Parathyroid adenoma (tissue), 2 donors: ENCODE measurements around the gene LEMD2.

ENCODE experiments used
- H2AFZ ChIP-seq: fragments of 300-600 bp; sonication (generic); one replicate; pipeline ENCODE4 v1.7.0; 2017; ENCODE audit warnings: antibody characterized with exemption, mild to moderate bottlenecking
- H3K27ac ChIP-seq: fragments of 300-600 bp; sonication (generic); one replicate; pipeline ENCODE4 v1.7.0; 2017
- H3K27me3 ChIP-seq: fragments of 300-600 bp; sonication (generic); one replicate; pipeline ENCODE4 v1.7.0; 2017; ENCODE audit warnings: low read length; ENCODE audit not compliant: control insufficient read depth, insufficient read depth
- H3K36me3 ChIP-seq: fragments of 300-600 bp; sonication (generic); one replicate; pipeline ENCODE4 v1.7.0; 2017; ENCODE audit warnings: low read length; ENCODE audit not compliant: control insufficient read depth, insufficient read depth
- H3K4me1 ChIP-seq: fragments of 300-600 bp; sonication (generic); one replicate; pipeline ENCODE4 v1.7.0; 2017; ENCODE audit warnings: control low read depth
- H3K4me2 ChIP-seq: fragments of 300-600 bp; sonication (generic); one replicate; pipeline ENCODE4 v1.7.0; 2017; ENCODE audit warnings: low read length
- H3K4me3 ChIP-seq: fragments of 300-600 bp; sonication (generic); one replicate; pipeline ENCODE4 v1.7.0; 2017; ENCODE audit warnings: low read depth, low read length
- H3K79me2 ChIP-seq: fragments of 300-600 bp; sonication (generic); one replicate; pipeline ENCODE4 v1.7.0; 2017; ENCODE audit warnings: control low read depth
- H3K9ac ChIP-seq: fragments of 300-600 bp; sonication (generic); one replicate; pipeline ENCODE4 v1.7.0; 2017; ENCODE audit warnings: mild to moderate bottlenecking
- H3K9me3 ChIP-seq: fragments of 300-600 bp; sonication (generic); one replicate; pipeline ENCODE4 v1.7.0; 2017; ENCODE audit warnings: low read length; ENCODE audit not compliant: control insufficient read depth
- CTCF ChIP-seq: fragments of 300-600 bp; sonication (generic); IDR thresholded peaks from one replicate; pipeline ENCODE4 v1.7.0; 2017; ENCODE audit warnings: antibody characterized with exemption, mild to moderate bottlenecking
- donor health status: primary hyperparathyroidism.

The LEMD2 gene

GRCh38 chr6:33758815-33759216 lies 30.1 kb downstream of the LEMD2 start:
- H3K9ac ChIP-seq = no peak overlapping the region
- no peak overlapping the region for H3K27ac ChIP-seq
- H3K79me2 ChIP-seq = no peaks in the 10 kb centered on the region

GRCh38 chr6:33757906-33758305 lies 31.0 kb downstream of the LEMD2 start:
- H3K4me1 ChIP-seq = peaks cover 4% of the 10 kb centered on the region
- H3K36me3 ChIP-seq = no peaks in the 10 kb centered on the region
- H3K4me3 ChIP-seq = no peak overlapping the region
- H3K9me3 ChIP-seq = no peaks in the 10 kb centered on the region
- H3K27ac ChIP-seq = no peak overlapping the region
- H2AFZ ChIP-seq = no peak overlapping the region
- H3K9ac ChIP-seq = no peak overlapping the region
- H3K4me2 ChIP-seq = no peak overlapping the region
- no peaks in the 10 kb centered on the region for H3K27me3 ChIP-seq
- no peak for TF ChIP-seq CTCF
- no peaks in the 10 kb centered on the region for H3K79me2 ChIP-seq

More at GRCh38 chr6:33758815-33759216, 30.1 kb downstream of the LEMD2 start:
- H3K4me3 ChIP-seq = no peak overlapping the region
- no peak for TF ChIP-seq CTCF
- no peaks in the 10 kb centered on the region for H3K36me3 ChIP-seq
- H3K9me3 ChIP-seq = no peaks in the 10 kb centered on the region
- no peak overlapping the region for H2AFZ ChIP-seq
- no peaks in the 10 kb centered on the region for H3K27me3 ChIP-seq
- no peak overlapping the region for H3K4me2 ChIP-seq
- H3K4me1 ChIP-seq = peaks cover 4% of the 10 kb centered on the region

GRCh38 chr6:33757113-33757512 lies 31.8 kb downstream of the LEMD2 start:
- Histone ChIP-seq H2AFZ (no peak overlapping the region), H3K79me2 (no peaks in the 10 kb centered on the region), H3K27ac (no peak overlapping the region)

GRCh38 chr6:33756211-33756954 lies 32.5 kb downstream of the LEMD2 start:
- Histone ChIP-seq H3K27me3 (no peaks in the 10 kb centered on the region), H3K9ac (no peak overlapping the region), H3K4me2 (no peak overlapping the region), H3K4me3 (no peak overlapping the region), H3K4me1 (no peaks in the 10 kb centered on the region), H3K36me3 (no peaks in the 10 kb centered on the region), H2AFZ (no peak overlapping the region), H3K27ac (no peak overlapping the region), H3K9me3 (no peaks in the 10 kb centered on the region), H3K79me2 (no peaks in the 10 kb centered on the region)
- TF ChIP-seq CTCF = no peak

More at GRCh38 chr6:33757113-33757512, 31.8 kb downstream of the LEMD2 start:
- Histone ChIP-seq H3K9me3 (no peaks in the 10 kb centered on the region), H3K9ac (no peak overlapping the region), H3K4me1 (peaks cover 2% of the 10 kb centered on the region), H3K4me2 (no peak overlapping the region), H3K27me3 (no peaks in the 10 kb centered on the region), H3K4me3 (no peak overlapping the region), H3K36me3 (no peaks in the 10 kb centered on the region)
- TF ChIP-seq CTCF = no peak
